A673 (cell line): ENCODE results near the gene CYP4A22. TPM values are rescaled to one million over a fixed set of nuclear protein-coding genes. Genes with fewer than 3 reads are reported as not detected.

ENCODE experiments used
- BruUV-seq: library from RNA; stranded (reverse); fragments of 400-500 nt; replicated peaks from 2 replicates; lab custom pipeline; 2021; lab: Mats Ljungman, UMichigan
- CTCF ChIA-PET: fragments of 300-600 bp; sonication (Branson Sonifier 250); formaldehyde crosslinking; loops from one replicate; lab custom pipeline; 2022; ENCODE audit warnings: antibody characterized with exemption; lab: Charles Lee
- POLR2A ChIA-PET: fragments of 300-600 bp; sonication (Branson Sonifier 250); formaldehyde crosslinking; loops from one replicate; lab custom pipeline; 2022; ENCODE audit warnings: antibody characterized with exemption; ENCODE audit not compliant: low non-redundant PET; lab: Charles Lee
- DNase-seq: peaks from one replicate; pipeline ENCODE4 v3.0.0-alpha.2; 2015; ENCODE audit warnings: low spot score
- H3K27ac ChIP-seq: fragments of 200-600 bp; sonication (generic); 2 replicates; pipeline ENCODE4 v1.5.1; 2016; ENCODE audit warnings: mixed run types, low read depth, mild to moderate bottlenecking, mixed read lengths, antibody characterized with exemption, low read length; ENCODE audit not compliant: poor library complexity, severe bottlenecking
- H3K27me3 ChIP-seq: fragments of 200-600 bp; sonication (generic); replicated peaks from 2 replicates; pipeline ENCODE4 v1.6.1; 2017; ENCODE audit warnings: mixed run types, low read depth, mild to moderate bottlenecking, mixed read lengths, antibody characterized with exemption, low read length; ENCODE audit not compliant: insufficient read depth, poor library complexity
- H3K36me3 ChIP-seq: fragments of 200-600 bp; sonication (generic); 2 replicates; pipeline ENCODE4 v1.6.1; 2016; ENCODE audit warnings: mixed run types, mild to moderate bottlenecking, mixed read lengths, antibody characterized with exemption, low read length; ENCODE audit not compliant: insufficient read depth, poor library complexity, severe bottlenecking
- H3K4me1 ChIP-seq: fragments of 200-600 bp; sonication (generic); 2 replicates; pipeline ENCODE4 v1.6.1; 2017; ENCODE audit warnings: mixed run types, mild to moderate bottlenecking, mixed read lengths, antibody characterized with exemption, low read length; ENCODE audit not compliant: insufficient read depth, poor library complexity, severe bottlenecking
- H3K4me3 ChIP-seq: fragments of 200-600 bp; sonication (generic); 2 replicates; pipeline ENCODE4 v1.5.1; 2016; ENCODE audit warnings: low read depth, mixed run types, mild to moderate bottlenecking, mixed read lengths, low read length; ENCODE audit not compliant: poor library complexity, severe bottlenecking
- H3K9me3 ChIP-seq: fragments of 200-600 bp; sonication (generic); 2 replicates; pipeline ENCODE4 v1.6.1; 2016; ENCODE audit warnings: mixed run types, low read depth, mild to moderate bottlenecking, mixed read lengths, antibody characterized with exemption, low read length; ENCODE audit not compliant: poor library complexity, severe bottlenecking
- CTCF ChIP-seq: fragments of 300-800, 200-600 bp; sonication (generic); conservative IDR thresholded peaks from 2 replicates; pipeline ENCODE4 v1.5.1; 2017; ENCODE audit warnings: low read depth, mild to moderate bottlenecking, antibody characterized with exemption, low read length, moderate library complexity, mixed read lengths
- EZH2 ChIP-seq: fragments of 200-600 bp; sonication (generic); IDR thresholded peaks from 2 replicates; pipeline ENCODE4 v1.6.1; 2017; ENCODE audit warnings: borderline replicate concordance, low read depth, mild to moderate bottlenecking, mixed read lengths, antibody characterized with exemption, low read length; ENCODE audit not compliant: poor library complexity, severe bottlenecking
- intact Hi-C: fragments of 100-400 bp; cut with micrococcal nuclease; formaldehyde crosslinking; loops from one replicate; pipeline ENCODE4 v1.10.0; 2022; ENCODE audit not compliant: unreplicated experiment
- total RNA-seq: library from RNA; stranded (reverse); gene quantifications from 2 replicates; pipeline ENCODE4 v1.2.3, GENCODE V29; 2021

CYP4A22 gene
- total RNA-seq, 1 experiment from 2014 or later: not detected

GRCh38 chr1:47178020-47178419, 40.8 kb downstream of the CYP4A22 start:
- H3K36me3 ChIP-seq: no peaks in the 10 kb centered on the region
- no peaks in the 10 kb centered on the region for H3K4me1 ChIP-seq
- intact Hi-C loops: loop anchor here (10.0 kb wide), 1 partner anchor 313 kb away; no protein-coding TSS in a partner anchor
- no TSS peak for BruUV-seq
- peaks cover 10% of the 10 kb centered on the region for H3K27me3 ChIP-seq
- CTCF ChIA-PET: interaction anchor here (0.6 kb wide), 2 partner anchors 12 to 475 kb away, joined by 5 to 19 read pairs; no protein-coding TSS in a partner anchor
- TF ChIP-seq CTCF (no peak), EZH2 (no peak)
- no peak for DNase-seq
- no peaks in the 10 kb centered on the region for H3K9me3 ChIP-seq
- no peak overlapping the region for H3K27ac ChIP-seq
- POLR2A ChIA-PET: interaction anchor here (0.8 kb wide), 1 partner anchor 230 kb away, joined by 3 read pairs; no protein-coding TSS in a partner anchor
- no peak overlapping the region for H3K4me3 ChIP-seq

GRCh38 chr1:47178654-47179016, 41.4 kb downstream of the CYP4A22 start:
- DNase-seq: no peak
- ChIA-PET CTCF (interaction anchor here (0.5 to 1.5 kb wide), 14 partner anchors 9 to 1629 kb away, joined by 3 to 19 read pairs (median 7); partner anchors contain the start of genes PDZK1IP1 and STIL), POLR2A (no interaction called here)
- no peak for TF ChIP-seq CTCF
- TF ChIP-seq EZH2: no peak
- intact Hi-C loops: loop anchor here (1.0 to 10.0 kb wide), 2 partner anchors 85 to 314 kb away; no protein-coding TSS in a partner anchor
- Histone ChIP-seq H3K9me3 (no peaks in the 10 kb centered on the region), H3K27me3 (peaks cover 10% of the 10 kb centered on the region), H3K36me3 (no peaks in the 10 kb centered on the region), H3K4me3 (peak overlapping the region; percentile 42), H3K4me1 (no peaks in the 10 kb centered on the region), H3K27ac (no peak overlapping the region)
- BruUV-seq: no TSS peak

GRCh38 chr1:47179017-47179987, 42.1 kb downstream of the CYP4A22 start:
- BruUV-seq: no TSS peak
- CTCF ChIA-PET: interaction anchor here (0.5 to 1.5 kb wide), 15 partner anchors 9 to 1629 kb away, joined by 3 to 12 read pairs (median 5); partner anchors contain the start of genes PDZK1IP1 and STIL
- H3K4me1 ChIP-seq: no peaks in the 10 kb centered on the region

More at GRCh38 chr1:47179017-47179987, 42.1 kb downstream of the CYP4A22 start:
- POLR2A ChIA-PET: interaction anchor here (0.6 kb wide), 1 partner anchor 134 kb away, joined by 10 read pairs; no protein-coding TSS in a partner anchor
- intact Hi-C loops: loop anchor here (1.0 to 10.0 kb wide), 2 partner anchors 84 to 315 kb away; no protein-coding TSS in a partner anchor
- no peaks in the 10 kb centered on the region for H3K36me3 ChIP-seq
- peak; percentile 95 for DNase-seq
- TF ChIP-seq EZH2 (no peak), CTCF (peak; percentile 93)
- H3K27ac ChIP-seq: no peak overlapping the region
- peaks cover 10% of the 10 kb centered on the region for H3K27me3 ChIP-seq
- H3K9me3 ChIP-seq: no peaks in the 10 kb centered on the region
- H3K4me3 ChIP-seq: peak overlapping the region; percentile 42
